Erythroblast (primary cell): ENCODE results near the gene TAS1R1.

Source experiments
- GATA1 ChIP-seq: IDR thresholded peaks from 2 replicates; pipeline ENCODE4 v1.6.1; 2011; ENCODE audit warnings: low read depth, mild to moderate bottlenecking, control low read depth, low read length, moderate library complexity
- POLR2A ChIP-seq: IDR thresholded peaks from 2 replicates; pipeline ENCODE4 v1.6.1; 2011; ENCODE audit warnings: mild to moderate bottlenecking, low read length

GRCh38 chr1:6510493-6510892 lies 44.6 kb upstream of the TAS1R1 start:
- TF ChIP-seq POLR2A: no peak
- no peak for TF ChIP-seq GATA1
